H1 (cell line): ENCODE results near the gene PALD1. TPM values are rescaled to one million over a fixed set of nuclear protein-coding genes. Genes with fewer than 3 reads are reported as not detected.

Source experiments
- CHD2 ChIP-seq: IDR thresholded peaks from 2 replicates; pipeline ENCODE4 v1.6.1; 2012; ENCODE audit warnings: low read length, improper control_type of control experiment
- NANOG ChIP-seq: IDR thresholded peaks from 2 replicates; pipeline ENCODE4 v1.6.1; 2011; ENCODE audit warnings: low read length, low read depth, mild to moderate bottlenecking, inconsistent platforms; ENCODE audit not compliant: insufficient read depth, poor library complexity, severe bottlenecking
- SIX5 ChIP-seq: IDR thresholded peaks from 2 replicates; pipeline ENCODE4 v1.6.1; 2011; ENCODE audit warnings: mild to moderate bottlenecking, low read depth, low read length
- SP4 ChIP-seq: IDR thresholded peaks from 2 replicates; pipeline ENCODE4 v1.6.1; 2012; ENCODE audit warnings: low read length, inconsistent platforms
- polyA plus RNA-seq, 7 experiments: library from polyadenylated mRNA; depleted of rRNA in 3 of 7; stranded (reverse) in 5 of 7; unstranded in 2 of 7; fragments of >200 nt in 5 of 7; fragments of 200-250 nt in 2 of 7; gene quantifications; 1 replicate in 5 of 7; 2 replicates in 1 of 7; 4 replicates in 1 of 7; pipeline versions ENCODE4 v1.2.1 to v1.2.3, GENCODE V29; 2011 to 2013; ENCODE audit warnings: missing spikeins in 2 of 7, mixed read lengths in 2 of 7
- total RNA-seq: library from RNA; stranded (reverse); fragmentation: NEBNext Ultra II Directional; extraction: Animal tissue kit (Norgen Biotek cat#: 25700); gene quantifications from 2 replicates; pipeline ENCODE4 v1.2.1, GENCODE V29; 2021
- TF ChIP-seq, protein P1 (sequence below): fragments of 300-600 bp; sonication (generic); IDR thresholded peaks from 2 replicates; pipeline ENCODE4 v1.7.1; 2012; ENCODE audit warnings: low read length, moderate library complexity, mild to moderate bottlenecking, inconsistent platforms; ENCODE audit not compliant: insufficient replicate concordance
- TF ChIP-seq, protein P2 (sequence below): IDR thresholded peaks from 2 replicates; pipeline ENCODE4 v1.6.1; 2011; ENCODE audit warnings: low read depth, mild to moderate bottlenecking, low read length; ENCODE audit not compliant: insufficient read depth
- TF ChIP-seq, protein P3 (sequence below), 3 experiments: IDR thresholded peaks; 1 replicate in 2 of 3; 2 replicates in 1 of 3; pipeline versions ENCODE4 v1.5.1 to v1.6.1; 2011; ENCODE audit warnings: low read length in 3 of 3, mild to moderate bottlenecking in 3 of 3, inconsistent platforms in 2 of 3, low read depth in 1 of 3, moderate library complexity in 1 of 3; ENCODE audit not compliant: insufficient read depth in 1 of 3; ENCODE audit errors: control extremely low read depth in 1 of 3
- TF ChIP-seq, protein P4 (sequence below): IDR thresholded peaks from 2 replicates; pipeline ENCODE4 v1.6.1; 2012; ENCODE audit warnings: inconsistent platforms

PALD1 gene
- total and polyA plus RNA-seq, 2 of the 8 experiments (the other 6 are each of a cell fraction or from before 2014, with no cell fraction given): 13.3 to 32.8 TPM

DNA sequence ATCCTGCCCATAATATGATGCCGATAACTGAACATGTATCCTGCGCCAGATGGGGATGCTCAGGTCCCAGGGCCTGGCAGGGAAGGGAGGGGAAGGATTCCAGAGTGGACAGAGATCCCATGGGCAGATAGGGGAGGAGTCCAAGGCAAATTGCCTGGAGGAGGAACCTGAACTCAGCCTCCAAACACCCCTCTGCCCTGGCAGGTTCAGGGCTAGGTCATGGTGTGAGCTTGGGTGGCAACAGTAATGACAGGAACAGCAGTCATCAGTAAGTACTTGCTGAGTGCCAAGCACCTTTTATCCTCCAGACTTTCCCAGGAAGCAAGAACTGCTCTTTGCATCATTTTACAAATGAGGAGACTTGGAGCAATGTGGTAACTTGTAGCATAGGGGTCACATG, 3.8 kb upstream of the PALD1 start (continued):
- TF ChIP-seq, protein P1, sequence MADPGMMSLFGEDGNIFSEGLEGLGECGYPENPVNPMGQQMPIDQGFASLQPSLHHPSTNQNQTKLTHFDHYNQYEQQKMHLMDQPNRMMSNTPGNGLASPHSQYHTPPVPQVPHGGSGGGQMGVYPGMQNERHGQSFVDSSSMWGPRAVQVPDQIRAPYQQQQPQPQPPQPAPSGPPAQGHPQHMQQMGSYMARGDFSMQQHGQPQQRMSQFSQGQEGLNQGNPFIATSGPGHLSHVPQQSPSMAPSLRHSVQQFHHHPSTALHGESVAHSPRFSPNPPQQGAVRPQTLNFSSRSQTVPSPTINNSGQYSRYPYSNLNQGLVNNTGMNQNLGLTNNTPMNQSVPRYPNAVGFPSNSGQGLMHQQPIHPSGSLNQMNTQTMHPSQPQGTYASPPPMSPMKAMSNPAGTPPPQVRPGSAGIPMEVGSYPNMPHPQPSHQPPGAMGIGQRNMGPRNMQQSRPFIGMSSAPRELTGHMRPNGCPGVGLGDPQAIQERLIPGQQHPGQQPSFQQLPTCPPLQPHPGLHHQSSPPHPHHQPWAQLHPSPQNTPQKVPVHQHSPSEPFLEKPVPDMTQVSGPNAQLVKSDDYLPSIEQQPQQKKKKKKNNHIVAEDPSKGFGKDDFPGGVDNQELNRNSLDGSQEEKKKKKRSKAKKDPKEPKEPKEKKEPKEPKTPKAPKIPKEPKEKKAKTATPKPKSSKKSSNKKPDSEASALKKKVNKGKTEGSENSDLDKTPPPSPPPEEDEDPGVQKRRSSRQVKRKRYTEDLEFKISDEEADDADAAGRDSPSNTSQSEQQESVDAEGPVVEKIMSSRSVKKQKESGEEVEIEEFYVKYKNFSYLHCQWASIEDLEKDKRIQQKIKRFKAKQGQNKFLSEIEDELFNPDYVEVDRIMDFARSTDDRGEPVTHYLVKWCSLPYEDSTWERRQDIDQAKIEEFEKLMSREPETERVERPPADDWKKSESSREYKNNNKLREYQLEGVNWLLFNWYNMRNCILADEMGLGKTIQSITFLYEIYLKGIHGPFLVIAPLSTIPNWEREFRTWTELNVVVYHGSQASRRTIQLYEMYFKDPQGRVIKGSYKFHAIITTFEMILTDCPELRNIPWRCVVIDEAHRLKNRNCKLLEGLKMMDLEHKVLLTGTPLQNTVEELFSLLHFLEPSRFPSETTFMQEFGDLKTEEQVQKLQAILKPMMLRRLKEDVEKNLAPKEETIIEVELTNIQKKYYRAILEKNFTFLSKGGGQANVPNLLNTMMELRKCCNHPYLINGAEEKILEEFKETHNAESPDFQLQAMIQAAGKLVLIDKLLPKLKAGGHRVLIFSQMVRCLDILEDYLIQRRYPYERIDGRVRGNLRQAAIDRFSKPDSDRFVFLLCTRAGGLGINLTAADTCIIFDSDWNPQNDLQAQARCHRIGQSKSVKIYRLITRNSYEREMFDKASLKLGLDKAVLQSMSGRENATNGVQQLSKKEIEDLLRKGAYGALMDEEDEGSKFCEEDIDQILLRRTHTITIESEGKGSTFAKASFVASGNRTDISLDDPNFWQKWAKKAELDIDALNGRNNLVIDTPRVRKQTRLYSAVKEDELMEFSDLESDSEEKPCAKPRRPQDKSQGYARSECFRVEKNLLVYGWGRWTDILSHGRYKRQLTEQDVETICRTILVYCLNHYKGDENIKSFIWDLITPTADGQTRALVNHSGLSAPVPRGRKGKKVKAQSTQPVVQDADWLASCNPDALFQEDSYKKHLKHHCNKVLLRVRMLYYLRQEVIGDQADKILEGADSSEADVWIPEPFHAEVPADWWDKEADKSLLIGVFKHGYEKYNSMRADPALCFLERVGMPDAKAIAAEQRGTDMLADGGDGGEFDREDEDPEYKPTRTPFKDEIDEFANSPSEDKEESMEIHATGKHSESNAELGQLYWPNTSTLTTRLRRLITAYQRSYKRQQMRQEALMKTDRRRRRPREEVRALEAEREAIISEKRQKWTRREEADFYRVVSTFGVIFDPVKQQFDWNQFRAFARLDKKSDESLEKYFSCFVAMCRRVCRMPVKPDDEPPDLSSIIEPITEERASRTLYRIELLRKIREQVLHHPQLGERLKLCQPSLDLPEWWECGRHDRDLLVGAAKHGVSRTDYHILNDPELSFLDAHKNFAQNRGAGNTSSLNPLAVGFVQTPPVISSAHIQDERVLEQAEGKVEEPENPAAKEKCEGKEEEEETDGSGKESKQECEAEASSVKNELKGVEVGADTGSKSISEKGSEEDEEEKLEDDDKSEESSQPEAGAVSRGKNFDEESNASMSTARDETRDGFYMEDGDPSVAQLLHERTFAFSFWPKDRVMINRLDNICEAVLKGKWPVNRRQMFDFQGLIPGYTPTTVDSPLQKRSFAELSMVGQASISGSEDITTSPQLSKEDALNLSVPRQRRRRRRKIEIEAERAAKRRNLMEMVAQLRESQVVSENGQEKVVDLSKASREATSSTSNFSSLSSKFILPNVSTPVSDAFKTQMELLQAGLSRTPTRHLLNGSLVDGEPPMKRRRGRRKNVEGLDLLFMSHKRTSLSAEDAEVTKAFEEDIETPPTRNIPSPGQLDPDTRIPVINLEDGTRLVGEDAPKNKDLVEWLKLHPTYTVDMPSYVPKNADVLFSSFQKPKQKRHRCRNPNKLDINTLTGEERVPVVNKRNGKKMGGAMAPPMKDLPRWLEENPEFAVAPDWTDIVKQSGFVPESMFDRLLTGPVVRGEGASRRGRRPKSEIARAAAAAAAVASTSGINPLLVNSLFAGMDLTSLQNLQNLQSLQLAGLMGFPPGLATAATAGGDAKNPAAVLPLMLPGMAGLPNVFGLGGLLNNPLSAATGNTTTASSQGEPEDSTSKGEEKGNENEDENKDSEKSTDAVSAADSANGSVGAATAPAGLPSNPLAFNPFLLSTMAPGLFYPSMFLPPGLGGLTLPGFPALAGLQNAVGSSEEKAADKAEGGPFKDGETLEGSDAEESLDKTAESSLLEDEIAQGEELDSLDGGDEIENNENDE: no peak
- TF ChIP-seq, protein P2, sequence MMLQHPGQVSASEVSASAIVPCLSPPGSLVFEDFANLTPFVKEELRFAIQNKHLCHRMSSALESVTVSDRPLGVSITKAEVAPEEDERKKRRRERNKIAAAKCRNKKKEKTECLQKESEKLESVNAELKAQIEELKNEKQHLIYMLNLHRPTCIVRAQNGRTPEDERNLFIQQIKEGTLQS: no peak
- TF ChIP-seq, protein P3, sequence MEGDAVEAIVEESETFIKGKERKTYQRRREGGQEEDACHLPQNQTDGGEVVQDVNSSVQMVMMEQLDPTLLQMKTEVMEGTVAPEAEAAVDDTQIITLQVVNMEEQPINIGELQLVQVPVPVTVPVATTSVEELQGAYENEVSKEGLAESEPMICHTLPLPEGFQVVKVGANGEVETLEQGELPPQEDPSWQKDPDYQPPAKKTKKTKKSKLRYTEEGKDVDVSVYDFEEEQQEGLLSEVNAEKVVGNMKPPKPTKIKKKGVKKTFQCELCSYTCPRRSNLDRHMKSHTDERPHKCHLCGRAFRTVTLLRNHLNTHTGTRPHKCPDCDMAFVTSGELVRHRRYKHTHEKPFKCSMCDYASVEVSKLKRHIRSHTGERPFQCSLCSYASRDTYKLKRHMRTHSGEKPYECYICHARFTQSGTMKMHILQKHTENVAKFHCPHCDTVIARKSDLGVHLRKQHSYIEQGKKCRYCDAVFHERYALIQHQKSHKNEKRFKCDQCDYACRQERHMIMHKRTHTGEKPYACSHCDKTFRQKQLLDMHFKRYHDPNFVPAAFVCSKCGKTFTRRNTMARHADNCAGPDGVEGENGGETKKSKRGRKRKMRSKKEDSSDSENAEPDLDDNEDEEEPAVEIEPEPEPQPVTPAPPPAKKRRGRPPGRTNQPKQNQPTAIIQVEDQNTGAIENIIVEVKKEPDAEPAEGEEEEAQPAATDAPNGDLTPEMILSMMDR (IDR thresholded peaks at IDR 0.05; ENCODE audit: control extremely low read depth in 1 of 3, insufficient read depth in 1 of 3, low read depth in 1 of 3, low read length in 3 of 3): no peak
- TF ChIP-seq SP4: no peak
- TF ChIP-seq CHD2: no peak
- no peak for TF ChIP-seq NANOG
- TF ChIP-seq, protein P4, sequence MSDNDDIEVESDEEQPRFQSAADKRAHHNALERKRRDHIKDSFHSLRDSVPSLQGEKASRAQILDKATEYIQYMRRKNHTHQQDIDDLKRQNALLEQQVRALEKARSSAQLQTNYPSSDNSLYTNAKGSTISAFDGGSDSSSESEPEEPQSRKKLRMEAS: no peak
- TF ChIP-seq SIX5: no peak
